ENCODE data around the gene HOXA9.

HOXA9 gene

GRCh38 chr7:27137640-27138315 is 27.6 kb downstream of the HOXA9 start:
- H3K36me3 ChIP-seq, result no peaks in the 10 kb centered on the region
- peaks cover 100% of the 10 kb centered on the region for H3K27me3 ChIP-seq
- no peaks in the 10 kb centered on the region for H3K9me3 ChIP-seq
- H3K4me3 ChIP-seq (ENCODE audit: low read depth, low read length), result no peak overlapping the region
- DNase-seq, result no peak
- H3K4me1 ChIP-seq, result no peaks in the 10 kb centered on the region
- no peak for TF ChIP-seq CTCF (IDR thresholded peaks at IDR 0.05; ENCODE audit: low read depth, low read length)

GRCh38 chr7:27134392-27134791 is 30.9 kb downstream of the HOXA9 start:
- Histone ChIP-seq H3K36me3 (no peaks in the 10 kb centered on the region), H3K4me1 (no peaks in the 10 kb centered on the region), H3K4me3 (ENCODE audit: low read depth, low read length) (no peak overlapping the region), H3K9me3 (no peaks in the 10 kb centered on the region), H3K27me3 (peaks cover 98% of the 10 kb centered on the region)
- no peak for DNase-seq
- no peak for TF ChIP-seq CTCF (IDR thresholded peaks at IDR 0.05; ENCODE audit: low read depth, low read length)

GRCh38 chr7:27133409-27134231 is 31.7 kb downstream of the HOXA9 start:
- no peak for DNase-seq
- Histone ChIP-seq H3K4me1 (no peaks in the 10 kb centered on the region), H3K36me3 (no peaks in the 10 kb centered on the region), H3K27me3 (peaks cover 98% of the 10 kb centered on the region), H3K4me3 (ENCODE audit: low read depth, low read length) (no peak overlapping the region), H3K9me3 (no peaks in the 10 kb centered on the region)
- no peak for TF ChIP-seq CTCF (IDR thresholded peaks at IDR 0.05; ENCODE audit: low read depth, low read length)

GRCh38 chr7:27132978-27133377 is 32.4 kb downstream of the HOXA9 start:
- no peak overlapping the region for H3K4me3 ChIP-seq (ENCODE audit: low read depth, low read length)
- no peaks in the 10 kb centered on the region for H3K9me3 ChIP-seq
- DNase-seq, result no peak
- peaks cover 98% of the 10 kb centered on the region for H3K27me3 ChIP-seq
- H3K4me1 ChIP-seq, result no peaks in the 10 kb centered on the region
- TF ChIP-seq CTCF (IDR thresholded peaks at IDR 0.05; ENCODE audit: low read depth, low read length), result no peak
- no peaks in the 10 kb centered on the region for H3K36me3 ChIP-seq

- Histone ChIP-seq H3K36me3 (no peaks in the 10 kb centered on the region), H3K27me3 (peaks cover 98% of the 10 kb centered on the region), H3K4me3 (ENCODE audit: low read depth, low read length) (no peak overlapping the region), H3K9me3 (no peaks in the 10 kb centered on the region), H3K4me1 (no peaks in the 10 kb centered on the region)
- no peak for DNase-seq
- no peak for TF ChIP-seq CTCF (IDR thresholded peaks at IDR 0.05; ENCODE audit: low read depth, low read length)
These were observed 33.1 kb downstream of the HOXA9 start for GRCh38 chr7:27132214-27132613.

GRCh38 chr7:27131390-27131819 is 33.9 kb downstream of the HOXA9 start:
- Histone ChIP-seq H3K4me3 (ENCODE audit: low read depth, low read length) (no peak overlapping the region), H3K9me3 (no peaks in the 10 kb centered on the region), H3K4me1 (no peaks in the 10 kb centered on the region), H3K36me3 (no peaks in the 10 kb centered on the region), H3K27me3 (peaks cover 98% of the 10 kb centered on the region)
- no peak for TF ChIP-seq CTCF (IDR thresholded peaks at IDR 0.05; ENCODE audit: low read depth, low read length)
- DNase-seq, result no peak

All from BE2C (cell line).